H1 (cell line): ENCODE results near the gene GABPA. TPM values are rescaled to one million over a fixed set of nuclear protein-coding genes. Genes with fewer than 3 reads are reported as not detected.

Experiments used
- CHD7 ChIP-seq: fragments of 300-600 bp; sonication (generic); IDR thresholded peaks from 2 replicates; pipeline ENCODE4 v1.7.1; 2012; ENCODE audit warnings: low read length, moderate library complexity, mild to moderate bottlenecking, inconsistent platforms; ENCODE audit not compliant: insufficient replicate concordance
- HDAC6 ChIP-seq: IDR thresholded peaks from one replicate; pipeline ENCODE4 v1.7.1; 2012; ENCODE audit warnings: low read depth, mild to moderate bottlenecking, inconsistent platforms, low read length, moderate library complexity
- JUND ChIP-seq: IDR thresholded peaks from 2 replicates; pipeline ENCODE4 v1.6.1; 2011; ENCODE audit warnings: mild to moderate bottlenecking, improper control_type of control experiment, low read length
- POLR2AphosphoS5 ChIP-seq: IDR thresholded peaks from 2 replicates; pipeline ENCODE4 v1.6.1; 2011; ENCODE audit warnings: low read depth, low read length
- SRF ChIP-seq: IDR thresholded peaks from 2 replicates; pipeline ENCODE4 v1.6.1; 2011; ENCODE audit warnings: mild to moderate bottlenecking, low read depth, low read length, moderate library complexity
- polyA plus RNA-seq, 7 experiments: library from polyadenylated mRNA; depleted of rRNA in 3 of 7; stranded (reverse) in 5 of 7; unstranded in 2 of 7; fragments of >200 nt in 5 of 7; fragments of 200-250 nt in 2 of 7; gene quantifications; 1 replicate in 5 of 7; 2 replicates in 1 of 7; 4 replicates in 1 of 7; pipeline versions ENCODE4 v1.2.1 to v1.2.3, GENCODE V29; 2011 to 2013; ENCODE audit warnings: missing spikeins in 2 of 7, mixed read lengths in 2 of 7
- total RNA-seq: library from RNA; stranded (reverse); fragmentation: NEBNext Ultra II Directional; extraction: Animal tissue kit (Norgen Biotek cat#: 25700); gene quantifications from 2 replicates; pipeline ENCODE4 v1.2.1, GENCODE V29; 2021

GABPA gene
- total and polyA plus RNA-seq, 2 of the 8 experiments (the other 6 are each of a cell fraction or from before 2014, with no cell fraction given), result 5.2 to 22.2 TPM

- TF ChIP-seq CHD7, result no peak
- TF ChIP-seq JUND, result no peak
- TF ChIP-seq SRF, result no peak
- TF ChIP-seq POLR2AphosphoS5, result no peak
- TF ChIP-seq HDAC6, result no peak
- TF ChIP-seq, all 59 proteins: peak for 0
These were observed 79.1 kb downstream of the GABPA start (continued) for GRCh38 chr21:25813917-25814316.
